Left lung (tissue), 10 donors: ENCODE results near the gene CPD. TPM values are rescaled to one million over a fixed set of nuclear protein-coding genes. Genes with fewer than 3 reads are reported as not detected.

ENCODE experiments used
- ATAC-seq: fragments of 200-7000 bp; cut with Tn5 transposase; one replicate; pipeline ENCODE4 v1.9.1; 2020; ENCODE audit warnings: moderate library complexity
- DNase-seq, 4 donors: peaks; one replicate each; pipeline ENCODE4 v3.0.0-alpha.2; 2013 to 2020
- H3K27ac ChIP-seq, 2 donors: fragments of 200-600 bp; sonication (generic) in 1 of 2; one replicate each; pipeline versions ENCODE4 v1.5.0 to v1.8.0; 2020 to 2021
- H3K27me3 ChIP-seq, 2 donors: fragments of 200-600 bp; sonication (generic) in 1 of 2; one replicate each; pipeline versions ENCODE4 v1.5.0 to v1.8.0; 2020 to 2021
- H3K36me3 ChIP-seq, 2 donors: fragments of 200-600 bp; sonication (generic) in 1 of 2; one replicate each; pipeline versions ENCODE4 v1.5.0 to v1.8.0; 2020 to 2021
- H3K4me1 ChIP-seq, 2 donors: fragments of 200-600 bp; one replicate each; pipeline ENCODE4 v1.8.0; 2021
- H3K4me3 ChIP-seq, 2 donors: fragments of 200-600 bp; sonication (generic) in 1 of 2; one replicate each; pipeline versions ENCODE4 v1.5.0 to v1.8.0; 2020 to 2021; ENCODE audit warnings: mild to moderate bottlenecking in 1 of 2
- H3K9me3 ChIP-seq, 2 donors: fragments of 200-600 bp; sonication (generic) in 1 of 2; one replicate each; pipeline versions ENCODE4 v1.5.0 to v1.8.0; 2020 to 2021
- CTCF ChIP-seq, 2 donors: fragments of 200-600 bp; sonication (generic) in 1 of 2; IDR thresholded peaks; one replicate each; pipeline versions ENCODE4 v1.5.0 to v1.8.0; 2021; ENCODE audit warnings: antibody characterized with exemption in 2 of 2
- intact Hi-C, 2 donors: fragments of 100-400 bp; cut with DNase I; formaldehyde crosslinking; loops; one replicate each; pipeline versions ENCODE4 v1.11.2 to v1.14.2; 2022
- polyA plus RNA-seq, 6 donors: library from polyadenylated mRNA; unstranded; fragments of 120-200 nt; gene quantifications; one replicate each; pipeline ENCODE4 v1.2.1, GENCODE V29; 2013; ENCODE audit not compliant: insufficient read length in 6 of 6
- total RNA-seq, 2 donors: library from RNA; stranded (reverse); fragmentation: NEBNext Ultra II Directional; extraction: Animal tissue kit (Norgen Biotek cat#: 25700); gene quantifications; one replicate each; pipeline ENCODE4 v1.2.1, GENCODE V29; 2021
- donor health status: DM: no; HTN: yes; CAD: no.
- donor health status: DM: no; HTN: no; CAD: no.

Gene CPD
- total and polyA plus RNA-seq, 8 donors = 48.5 to 124 (median 53.9) TPM

GRCh38 chr17:30424471-30424870 lies 45.7 kb downstream of the CPD start:
- intact Hi-C loops = no loop called here
- no peak for ATAC-seq
- no peak overlapping the region for H3K27ac ChIP-seq
- H3K9me3 ChIP-seq = no peaks in the 10 kb centered on the region
- no peak overlapping the region for H3K4me3 ChIP-seq
- no peaks in the 10 kb centered on the region for H3K4me1 ChIP-seq
- H3K27me3 ChIP-seq = no peaks in the 10 kb centered on the region
- peaks cover 0 to 84% of the 10 kb centered on the region in 2 donors for H3K36me3 ChIP-seq
- DNase-seq = no peak
- no peak for TF ChIP-seq CTCF (IDR thresholded peaks at IDR 0.05)

GRCh38 chr17:30426292-30426691 lies 47.6 kb downstream of the CPD start:
- H3K36me3 ChIP-seq = peaks cover 0 to 90% of the 10 kb centered on the region in 2 donors
- intact Hi-C loops = no loop called here
- no peak for DNase-seq

GRCh38 chr17:30427611-30428010 lies 48.9 kb downstream of the CPD start:
- DNase-seq (no peak), ATAC-seq (no peak)
- intact Hi-C loops = no loop called here
- Histone ChIP-seq H3K9me3 (no peaks in the 10 kb centered on the region), H3K27me3 (no peaks in the 10 kb centered on the region), H3K4me1 (no peaks in the 10 kb centered on the region), H3K27ac (no peak overlapping the region), H3K4me3 (no peak overlapping the region), H3K36me3 (peaks cover 0 to 98% of the 10 kb centered on the region in 2 donors)
- no peak for TF ChIP-seq CTCF (IDR thresholded peaks at IDR 0.05)

More at GRCh38 chr17:30426292-30426691, 47.6 kb downstream of the CPD start:
- H3K4me3 ChIP-seq = no peak overlapping the region
- no peaks in the 10 kb centered on the region for H3K9me3 ChIP-seq
- H3K27me3 ChIP-seq = no peaks in the 10 kb centered on the region
- H3K4me1 ChIP-seq = no peaks in the 10 kb centered on the region
- TF ChIP-seq CTCF (IDR thresholded peaks at IDR 0.05) = no peak
- no peak overlapping the region for H3K27ac ChIP-seq
- ATAC-seq = no peak

- TF ChIP-seq CTCF (IDR thresholded peaks at IDR 0.05) = no peak
- no peaks in the 10 kb centered on the region for H3K27me3 ChIP-seq
- DNase-seq (no peak), ATAC-seq (no peak)
- H3K9me3 ChIP-seq = no peaks in the 10 kb centered on the region
- H3K4me3 ChIP-seq = no peak overlapping the region
- intact Hi-C loops = no loop called here
- H3K4me1 ChIP-seq = no peaks in the 10 kb centered on the region
- no peak overlapping the region for H3K27ac ChIP-seq
- H3K36me3 ChIP-seq = peaks cover 0 to 87% of the 10 kb centered on the region in 2 donors
Observed at GRCh38 chr17:30429155-30429554, 50.4 kb downstream of the CPD start.

- Histone ChIP-seq H3K36me3 (peaks cover 0 to 67% of the 10 kb centered on the region in 2 donors), H3K27me3 (no peaks in the 10 kb centered on the region), H3K9me3 (no peaks in the 10 kb centered on the region), H3K4me1 (no peaks in the 10 kb centered on the region), H3K4me3 (no peak overlapping the region), H3K27ac (peak overlapping the region in 1 of 2 donors; percentile 53)
- ATAC-seq = peak; percentile 82
- no peak for TF ChIP-seq CTCF (IDR thresholded peaks at IDR 0.05)
- intact Hi-C loops = no loop called here
- DNase-seq = peak in 1 of 4 donors; percentile 1
Observed at GRCh38 chr17:30433514-30433913, 54.8 kb downstream of the CPD start.
